Measurements from ENCODE around the gene KLHL36. TPM values are rescaled to one million over a fixed set of nuclear protein-coding genes. Genes with fewer than 3 reads are reported as not detected.

KLHL36 gene
- total and polyA plus RNA-seq, 9 of the 15 experiments (the other 6 are each of a cell fraction or from before 2014, with no cell fraction given): 2.1 to 51.2 (median 18.5) TPM

- no peak overlapping the region for H3K4me3 ChIP-seq
- in situ Hi-C loops (cut with MboI): no loop called here
These were observed 20.0 kb upstream of the KLHL36 start for GRCh38 chr16:84628226-84628731.

More at GRCh38 chr16:84628226-84628731, 20.0 kb upstream of the KLHL36 start:
- no peaks in the 10 kb centered on the region; a peak in 1 of 5 replicates for H3K4me1 ChIP-seq (replicated peaks in 1 of 2; ENCODE audit: control insufficient read depth in 2 of 2, insufficient read depth in 2 of 2, low read length in 2 of 2)
- H3K9ac ChIP-seq (ENCODE audit: insufficient read depth in 1 of 2, low read depth in 2 of 2, low read length in 2 of 2): no peak overlapping the region
- ChIA-PET CTCF (ENCODE audit: low intra/inter-chr PET ratio) (interaction anchor here (0.6 kb wide), 1 partner anchor 339 kb away, joined by 3 read pairs; no protein-coding TSS in a partner anchor), POLR2A (interaction anchor here (1.6 kb wide), 1 partner anchor 9 kb away, joined by 8 read pairs; no protein-coding TSS in a partner anchor)
- no peak overlapping the region for H3K4me2 ChIP-seq (ENCODE audit: insufficient read depth, low read length)
- H3K36me3 ChIP-seq (ENCODE audit: control insufficient read depth, insufficient read depth, low read length): no peaks in the 10 kb centered on the region
- no peak overlapping the region for H2AFZ ChIP-seq (ENCODE audit: low read depth, low read length)
- no peak for DNase-seq (ENCODE audit: extremely low read depth in 1 of 4, low spot score in 3 of 4)
- no peaks in the 10 kb centered on the region for H3K9me1 ChIP-seq (ENCODE audit: control insufficient read depth, insufficient read depth, low read length)
- no peak for ATAC-seq
- no peaks in the 10 kb centered on the region for H4K20me1 ChIP-seq (replicated peaks; ENCODE audit: control insufficient read depth, insufficient read depth, low read length)
- no peaks in the 10 kb centered on the region for H3K9me3 ChIP-seq (replicated peaks; ENCODE audit: control insufficient read depth, insufficient read depth, low read depth, low read length)
- H3K27ac ChIP-seq (ENCODE audit: extremely low read depth, low read depth, low read length): no peak overlapping the region
- no TSS peak for BruUV-seq (replicated peaks)
- WGBS (ENCODE audit: insufficient coverage, low coverage, missing lambda C conversion rate): 20% methylated on average over 7 of the region's 7 CpGs
- TF ChIP-seq SMARCB1 (IDR thresholded peaks at IDR 0.05; ENCODE audit: insufficient read length, low read depth) (no peak), HNRNPLL (IDR thresholded peaks at IDR 0.05; ENCODE audit: low read depth, low read length, poor library complexity, severe bottlenecking) (no peak), SOX6 (IDR thresholded peaks at IDR 0.05) (no peak), TBL1XR1 (IDR thresholded peaks at IDR 0.05; ENCODE audit: low read length in 2 of 2) (no peak), THRAP3 (IDR thresholded peaks at IDR 0.05; ENCODE audit: borderline replicate concordance) (no peak), BMI1 (IDR thresholded peaks at IDR 0.05; ENCODE audit: low read length) (no peak), ZNF121 (CRISPR knock-in tag; conservative IDR thresholded peaks at IDR 0.05) (no peak), ELF4 (CRISPR knock-in tag; IDR thresholded peaks at IDR 0.05) (no peak), ZBTB12 (CRISPR knock-in tag; IDR thresholded peaks at IDR 0.05) (no peak), SMAD4 (CRISPR knock-in tag; conservative IDR thresholded peaks at IDR 0.05) (no peak), ZNF140 (CRISPR knock-in tag; IDR thresholded peaks at IDR 0.05) (no peak), ZBTB8A (IDR thresholded peaks at IDR 0.05; ENCODE audit: partially characterized antibody) (no peak), RBBP5 (IDR thresholded peaks at IDR 0.05; ENCODE audit: borderline replicate concordance, insufficient read depth, low read length, poor library complexity, severe bottlenecking) (no peak), JUNB (CRISPR knock-in tag; conservative IDR thresholded peaks at IDR 0.05) (no peak), PHF8 (IDR thresholded peaks at IDR 0.05; ENCODE audit: borderline replicate concordance, low read length) (no peak), ZNF830 (CRISPR knock-in tag; IDR thresholded peaks at IDR 0.05) (no peak)
- TF ChIP-seq, protein P1, sequence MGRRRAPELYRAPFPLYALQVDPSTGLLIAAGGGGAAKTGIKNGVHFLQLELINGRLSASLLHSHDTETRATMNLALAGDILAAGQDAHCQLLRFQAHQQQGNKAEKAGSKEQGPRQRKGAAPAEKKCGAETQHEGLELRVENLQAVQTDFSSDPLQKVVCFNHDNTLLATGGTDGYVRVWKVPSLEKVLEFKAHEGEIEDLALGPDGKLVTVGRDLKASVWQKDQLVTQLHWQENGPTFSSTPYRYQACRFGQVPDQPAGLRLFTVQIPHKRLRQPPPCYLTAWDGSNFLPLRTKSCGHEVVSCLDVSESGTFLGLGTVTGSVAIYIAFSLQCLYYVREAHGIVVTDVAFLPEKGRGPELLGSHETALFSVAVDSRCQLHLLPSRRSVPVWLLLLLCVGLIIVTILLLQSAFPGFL (CRISPR knock-in tag; IDR thresholded peaks at IDR 0.05): no peak
- TF ChIP-seq, protein P2, sequence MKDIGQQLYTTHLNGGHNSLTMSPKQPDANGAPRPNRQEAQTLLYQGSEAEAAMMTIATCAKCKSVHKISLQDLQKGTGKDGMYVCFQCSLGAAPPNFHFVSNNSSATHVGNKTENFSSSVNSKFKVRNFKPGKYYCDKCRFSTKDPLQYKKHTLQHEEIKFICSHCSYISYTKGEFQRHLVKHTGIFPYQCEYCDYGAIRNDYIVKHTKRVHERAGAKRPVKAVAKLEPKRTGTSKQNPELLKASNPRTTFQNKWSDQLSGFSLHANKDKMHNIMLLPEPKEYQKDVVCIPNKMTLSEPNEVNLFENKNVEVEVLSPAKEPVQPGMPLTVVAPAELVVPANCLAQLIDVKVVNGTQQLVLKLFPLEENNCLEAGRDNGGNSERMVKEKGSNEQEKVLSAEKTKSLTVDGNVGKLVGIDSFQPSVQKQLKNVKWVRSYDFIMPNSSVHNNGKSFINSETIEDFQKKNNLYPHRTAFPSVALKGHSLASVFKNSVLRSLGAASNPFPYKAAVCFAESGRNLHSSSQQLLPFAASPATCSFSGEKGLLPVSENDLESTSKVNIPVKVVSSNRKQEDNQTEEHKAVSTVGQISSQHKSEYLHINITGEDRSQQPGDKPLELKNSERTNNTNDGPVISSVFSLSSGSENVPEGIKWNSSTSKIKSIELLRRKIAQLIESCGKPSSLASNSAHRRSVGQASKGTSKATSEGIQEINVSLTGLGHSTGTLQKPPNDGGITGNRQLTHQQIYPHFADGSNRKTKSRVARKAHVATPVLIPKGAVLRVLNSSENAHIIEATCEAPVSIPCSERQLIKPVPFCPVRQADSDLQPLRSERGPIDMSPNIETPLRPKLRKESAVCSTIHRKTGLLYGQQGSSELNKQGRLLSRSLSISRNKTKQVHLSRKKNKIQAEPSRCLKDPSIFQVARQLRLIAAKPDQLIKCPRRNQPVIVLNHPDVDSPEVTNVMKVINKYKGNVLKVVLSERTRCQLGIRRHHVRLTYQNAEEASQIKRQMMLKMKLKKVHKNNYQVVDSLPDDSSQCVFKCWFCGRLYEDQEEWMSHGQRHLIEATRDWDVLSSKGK (CRISPR knock-in tag; IDR thresholded peaks at IDR 0.05): no peak
- FAIRE-seq: no peak
- peaks cover 8 to 10% of the 10 kb centered on the region in 2 experiments; a peak in 2 of 5 replicates for H3K27me3 ChIP-seq (ENCODE audit: control insufficient read depth in 2 of 2, insufficient read depth in 2 of 2, low read length in 2 of 2)
- no peaks in the 10 kb centered on the region for H3K79me2 ChIP-seq (ENCODE audit: control insufficient read depth, insufficient read depth, low read length)
- intact Hi-C loops (cut with micrococcal nuclease): loop anchor here (10.0 kb wide), 1 partner anchor 457 kb away; no protein-coding TSS in a partner anchor
